ENCODE data around the gene SND1. TPM values are rescaled to one million over a fixed set of nuclear protein-coding genes. Genes with fewer than 3 reads are reported as not detected.

The SND1 gene
- total RNA-seq, 1 experiment from 2014 or later, result 104 TPM

GRCh38 chr7:128007303-128007680, 355.3 kb downstream of the SND1 start:
- peak overlapping the region; percentile 66 for H3K4me2 ChIP-seq (ENCODE audit: low read depth, low read length, poor library complexity, severe bottlenecking)
- no peaks in the 10 kb centered on the region for H3K36me3 ChIP-seq (ENCODE audit: insufficient read depth, low read length)
- DNase-seq, result no peak
- H3K79me2 ChIP-seq (ENCODE audit: low read length), result peaks cover 57% of the 10 kb centered on the region
- H3K9me2 ChIP-seq (replicated peaks; ENCODE audit: insufficient read depth, low read length), result no peaks in the 10 kb centered on the region
- H3K4me3 ChIP-seq (ENCODE audit: low read length), result no peak overlapping the region
- H3K9ac ChIP-seq (ENCODE audit: low read length), result no peak overlapping the region; the same call in 1 of the 2 replicates
- no peak overlapping the region for H2AFZ ChIP-seq (ENCODE audit: low read length)
- no peaks in the 10 kb centered on the region for H4K20me1 ChIP-seq (ENCODE audit: insufficient read depth, low read depth, low read length)
- H3K27ac ChIP-seq (ENCODE audit: low read length), result peak overlapping the region; percentile 97
- H3K9me3 ChIP-seq (ENCODE audit: low read length), result no peaks in the 10 kb centered on the region
- H3K4me1 ChIP-seq (ENCODE audit: low read length), result peaks cover 100% of the 10 kb centered on the region
- H3K27me3 ChIP-seq (ENCODE audit: low read length), result no peaks in the 10 kb centered on the region

- Histone ChIP-seq H3K27me3 (ENCODE audit: low read length) (no peaks in the 10 kb centered on the region), H3K4me3 (ENCODE audit: low read length) (peak overlapping the region; percentile 30; the same call in 1 of the 2 replicates), H3K4me1 (ENCODE audit: low read length) (peaks cover 100% of the 10 kb centered on the region), H3K9ac (ENCODE audit: low read length) (peak overlapping the region; percentile 55), H3K27ac (ENCODE audit: low read length) (peak overlapping the region; percentile 97), H3K4me2 (ENCODE audit: low read depth, low read length, poor library complexity, severe bottlenecking) (peak overlapping the region; percentile 66), H4K20me1 (ENCODE audit: insufficient read depth, low read depth, low read length) (no peaks in the 10 kb centered on the region), H3K9me3 (ENCODE audit: low read length) (no peaks in the 10 kb centered on the region), H2AFZ (ENCODE audit: low read length) (no peak overlapping the region), H3K36me3 (ENCODE audit: insufficient read depth, low read length) (no peaks in the 10 kb centered on the region), H3K9me2 (replicated peaks; ENCODE audit: insufficient read depth, low read length) (no peaks in the 10 kb centered on the region), H3K79me2 (ENCODE audit: low read length) (peaks cover 57% of the 10 kb centered on the region)
- DNase-seq, result no peak
Observed at GRCh38 chr7:128008141-128008540, 356.1 kb downstream of the SND1 start.

GRCh38 chr7:128008744-128009143, 356.8 kb downstream of the SND1 start:
- H3K4me3 ChIP-seq (ENCODE audit: low read length), result peak overlapping the region; percentile 30
- no peak for DNase-seq
- H3K4me1 ChIP-seq (ENCODE audit: low read length), result peaks cover 100% of the 10 kb centered on the region
- H3K9me3 ChIP-seq (ENCODE audit: low read length), result no peaks in the 10 kb centered on the region
- peak overlapping the region; percentile 66 for H3K4me2 ChIP-seq (ENCODE audit: low read depth, low read length, poor library complexity, severe bottlenecking)
- H3K27me3 ChIP-seq (ENCODE audit: low read length), result no peaks in the 10 kb centered on the region
- no peaks in the 10 kb centered on the region for H3K9me2 ChIP-seq (replicated peaks; ENCODE audit: insufficient read depth, low read length)
- H3K9ac ChIP-seq (ENCODE audit: low read length), result peak overlapping the region; percentile 55
- no peaks in the 10 kb centered on the region for H3K36me3 ChIP-seq (ENCODE audit: insufficient read depth, low read length)
- H4K20me1 ChIP-seq (ENCODE audit: insufficient read depth, low read depth, low read length), result no peaks in the 10 kb centered on the region
- peak overlapping the region; percentile 97 for H3K27ac ChIP-seq (ENCODE audit: low read length)
- peaks cover 63% of the 10 kb centered on the region for H3K79me2 ChIP-seq (ENCODE audit: low read length)
- no peak overlapping the region for H2AFZ ChIP-seq (ENCODE audit: low read length)

GRCh38 chr7:128010391-128011127, 358.6 kb downstream of the SND1 start:
- H3K27ac ChIP-seq (ENCODE audit: low read length), result peak overlapping the region; percentile 97
- H3K9me3 ChIP-seq (ENCODE audit: low read length), result no peaks in the 10 kb centered on the region
- peak overlapping the region; percentile 66 for H3K4me2 ChIP-seq (ENCODE audit: low read depth, low read length, poor library complexity, severe bottlenecking)
- H4K20me1 ChIP-seq (ENCODE audit: insufficient read depth, low read depth, low read length), result no peaks in the 10 kb centered on the region
- peaks cover 82% of the 10 kb centered on the region for H3K79me2 ChIP-seq (ENCODE audit: low read length)
- no peaks in the 10 kb centered on the region for H3K27me3 ChIP-seq (ENCODE audit: low read length)
- peak overlapping the region; percentile 68 for H3K9ac ChIP-seq (ENCODE audit: low read length)
- peak overlapping the region; percentile 30; the same call in 1 of the 2 replicates for H3K4me3 ChIP-seq (ENCODE audit: low read length)
- 0 out of 2 replicates have a peak, but pooled peaks cover 5% of the 10 kb centered on the region for H3K36me3 ChIP-seq (ENCODE audit: insufficient read depth, low read length)
- H2AFZ ChIP-seq (ENCODE audit: low read length), result no peak overlapping the region
- H3K4me1 ChIP-seq (ENCODE audit: low read length), result peaks cover 100% of the 10 kb centered on the region
- H3K9me2 ChIP-seq (replicated peaks; ENCODE audit: insufficient read depth, low read length), result no peaks in the 10 kb centered on the region
- peak; percentile 86 for DNase-seq

GRCh38 chr7:128011131-128011661, 359.2 kb downstream of the SND1 start:
- Histone ChIP-seq H3K4me3 (ENCODE audit: low read length) (peak overlapping the region; percentile 39; the same call in 1 of the 2 replicates), H3K36me3 (ENCODE audit: insufficient read depth, low read length) (0 out of 2 replicates have a peak, but pooled peaks cover 7% of the 10 kb centered on the region), H3K9ac (ENCODE audit: low read length) (peak overlapping the region; percentile 68), H3K27ac (ENCODE audit: low read length) (peak overlapping the region; percentile 97), H3K27me3 (ENCODE audit: low read length) (no peaks in the 10 kb centered on the region), H3K4me2 (ENCODE audit: low read depth, low read length, poor library complexity, severe bottlenecking) (peak overlapping the region; percentile 66), H4K20me1 (ENCODE audit: insufficient read depth, low read depth, low read length) (no peaks in the 10 kb centered on the region), H3K9me3 (ENCODE audit: low read length) (no peaks in the 10 kb centered on the region), H3K9me2 (replicated peaks; ENCODE audit: insufficient read depth, low read length) (no peaks in the 10 kb centered on the region), H3K4me1 (ENCODE audit: low read length) (peaks cover 97% of the 10 kb centered on the region), H3K79me2 (ENCODE audit: low read length) (peaks cover 83% of the 10 kb centered on the region), H2AFZ (ENCODE audit: low read length) (no peak overlapping the region)
- DNase-seq, result peak; percentile 74

- 0 out of 2 replicates have a peak, but pooled peaks cover 5% of the 10 kb centered on the region for H4K20me1 ChIP-seq (ENCODE audit: insufficient read depth, low read depth, low read length)
- H3K9me2 ChIP-seq (replicated peaks; ENCODE audit: insufficient read depth, low read length), result no peaks in the 10 kb centered on the region
- H3K36me3 ChIP-seq (ENCODE audit: insufficient read depth, low read length), result peaks cover 13% of the 10 kb centered on the region; the same call in 1 of the 2 replicates
- H3K27ac ChIP-seq (ENCODE audit: low read length), result peak overlapping the region; percentile 97
- DNase-seq, result no peak
- no peaks in the 10 kb centered on the region for H3K27me3 ChIP-seq (ENCODE audit: low read length)
- H3K4me1 ChIP-seq (ENCODE audit: low read length), result peaks cover 97% of the 10 kb centered on the region
- H3K4me2 ChIP-seq (ENCODE audit: low read depth, low read length, poor library complexity, severe bottlenecking), result no peak overlapping the region
- H3K79me2 ChIP-seq (ENCODE audit: low read length), result peaks cover 89% of the 10 kb centered on the region
- H3K4me3 ChIP-seq (ENCODE audit: low read length), result no peak overlapping the region
- H3K9me3 ChIP-seq (ENCODE audit: low read length), result no peaks in the 10 kb centered on the region
- H2AFZ ChIP-seq (ENCODE audit: low read length), result no peak overlapping the region
- no peak overlapping the region for H3K9ac ChIP-seq (ENCODE audit: low read length)
Observed at GRCh38 chr7:128014811-128015210, 362.8 kb downstream of the SND1 start.

GRCh38 chr7:128017460-128017859, 365.5 kb downstream of the SND1 start:
- DNase-seq, result no peak

More at GRCh38 chr7:128017460-128017859, 365.5 kb downstream of the SND1 start:
- peak overlapping the region; percentile 97 for H3K27ac ChIP-seq (ENCODE audit: low read length)
- peaks cover 98% of the 10 kb centered on the region for H3K79me2 ChIP-seq (ENCODE audit: low read length)
- 0 out of 2 replicates have a peak, but pooled peaks cover 13% of the 10 kb centered on the region for H4K20me1 ChIP-seq (ENCODE audit: insufficient read depth, low read depth, low read length)
- peaks cover 23% of the 10 kb centered on the region for H3K36me3 ChIP-seq (ENCODE audit: insufficient read depth, low read length)
- H3K4me3 ChIP-seq (ENCODE audit: low read length), result no peak overlapping the region
- peak overlapping the region; percentile 42; the same call in 1 of the 2 replicates for H3K9ac ChIP-seq (ENCODE audit: low read length)
- no peaks in the 10 kb centered on the region for H3K9me2 ChIP-seq (replicated peaks; ENCODE audit: insufficient read depth, low read length)
- no peaks in the 10 kb centered on the region for H3K9me3 ChIP-seq (ENCODE audit: low read length)
- no peaks in the 10 kb centered on the region for H3K27me3 ChIP-seq (ENCODE audit: low read length)
- H3K4me1 ChIP-seq (ENCODE audit: low read length), result peaks cover 92% of the 10 kb centered on the region
- H2AFZ ChIP-seq (ENCODE audit: low read length), result no peak overlapping the region
- H3K4me2 ChIP-seq (ENCODE audit: low read depth, low read length, poor library complexity, severe bottlenecking), result peak overlapping the region; percentile 30
